ENCODE measurements around the gene PRPF19. TPM values are rescaled to one million over a fixed set of nuclear protein-coding genes. Genes with fewer than 3 reads are reported as not detected.

PRPF19 gene
- polyA plus RNA-seq, 3 donors: 134 to 141 (median 141) TPM

DNA sequence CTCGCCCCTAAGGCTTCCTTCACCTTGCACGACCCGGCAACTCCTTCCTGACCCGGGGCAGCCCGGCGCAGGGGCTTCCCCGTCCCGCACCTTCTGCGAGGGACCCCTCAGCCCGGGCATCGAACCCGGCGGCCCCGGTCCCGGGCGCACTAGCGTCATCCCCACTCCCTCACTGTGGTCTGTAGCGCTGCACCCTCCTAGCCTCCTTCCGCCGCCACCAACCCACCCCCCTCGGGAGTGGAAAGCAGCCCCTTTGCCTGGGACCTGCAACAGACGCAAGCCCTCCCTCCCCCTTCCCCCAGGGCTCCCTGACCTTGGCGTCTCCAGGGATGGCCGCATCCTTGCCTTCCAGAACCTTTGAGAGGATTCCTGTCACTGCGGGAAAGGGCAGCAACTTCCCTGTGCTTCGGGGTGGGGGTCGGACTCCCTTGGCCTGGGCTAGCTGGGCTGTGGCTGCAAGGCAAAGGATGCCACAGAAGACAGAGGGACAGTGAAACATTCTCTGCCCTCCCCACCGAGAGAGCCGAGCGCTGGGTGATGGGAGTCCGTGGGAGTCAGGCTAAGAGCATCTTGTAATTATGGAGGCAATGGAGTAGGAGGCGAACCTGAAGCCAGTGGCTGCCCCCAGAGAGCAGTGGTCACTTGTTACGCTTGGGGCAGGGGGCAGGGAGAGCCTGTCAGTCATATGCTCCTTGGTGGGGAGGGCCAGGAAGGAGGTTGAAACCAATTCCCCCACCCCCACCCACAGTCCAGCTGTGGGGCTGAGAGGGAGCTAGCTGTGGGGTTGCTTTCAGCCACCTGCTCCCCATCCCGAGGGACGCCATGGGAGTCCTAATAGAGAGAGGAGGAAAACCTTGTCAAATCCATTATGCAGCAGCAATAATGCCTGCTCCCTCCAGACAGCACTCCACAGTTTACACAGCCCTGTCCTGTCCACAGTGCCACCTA is 18.8 kb upstream of the PRPF19 start:
- no peak for DNase-seq

DNA sequence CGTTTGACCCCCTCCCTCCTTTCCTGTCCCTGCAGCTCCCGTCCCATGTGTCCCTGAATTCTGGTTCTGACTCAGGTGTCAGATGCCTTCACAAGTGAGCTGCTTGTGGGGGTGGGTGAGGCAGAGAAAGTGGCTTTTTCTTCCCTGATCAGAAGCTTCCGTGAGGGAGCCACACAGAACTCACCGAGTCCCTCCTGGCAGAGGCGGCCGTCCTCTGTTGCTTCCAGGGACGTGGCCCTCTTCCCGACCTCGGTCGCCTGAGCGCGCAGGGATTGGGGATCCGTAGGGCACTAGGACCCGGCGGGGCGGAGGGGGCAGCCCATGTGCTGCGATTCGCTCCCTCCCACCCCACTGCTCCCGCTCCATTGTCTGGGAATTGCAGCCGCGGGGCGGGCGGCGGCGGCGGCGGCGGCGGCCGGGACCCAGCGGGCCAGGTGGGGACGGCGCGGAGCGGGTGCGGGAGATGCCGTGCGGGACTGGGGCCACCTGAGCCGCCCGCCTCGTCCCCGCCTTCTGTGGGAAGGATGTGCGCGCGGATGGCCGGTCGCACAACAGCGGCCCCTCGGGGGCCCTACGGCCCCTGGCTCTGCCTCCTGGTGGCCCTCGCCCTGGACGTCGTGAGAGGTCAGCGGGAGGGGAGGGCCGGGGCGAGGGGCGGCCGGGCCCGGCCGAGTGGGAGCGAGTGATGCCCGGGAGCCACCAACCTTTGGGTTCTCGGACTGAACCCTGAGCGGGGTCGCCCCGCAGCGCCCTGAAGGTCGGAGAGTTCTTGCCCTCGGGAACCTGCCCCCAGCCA is 17.9 kb upstream of the PRPF19 start, which contains the start of gene TMEM132A:
TSS of gene TMEM132A (plus strand) at position 351 of the 796 bp plus-strand sequence. CDS start at position 525, 174 bp downstream.
- DNase-seq: peak; percentile 72

DNA sequence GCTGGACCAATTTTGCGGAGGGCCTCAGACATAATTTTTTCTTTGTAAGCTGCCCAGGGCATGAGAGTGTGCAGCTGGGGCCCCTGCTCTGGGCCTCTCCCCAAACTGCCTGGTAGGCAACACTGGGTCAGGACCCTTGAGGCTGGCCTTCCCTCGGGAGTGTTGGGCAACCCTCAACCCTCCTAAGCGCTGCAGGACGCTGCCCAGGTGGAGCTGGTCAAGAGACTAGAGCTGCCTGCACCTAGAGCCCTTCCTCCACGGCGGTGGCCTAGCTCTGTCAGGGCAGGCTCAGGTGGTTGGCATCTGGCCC is 17.4 kb upstream of the PRPF19 start:
- no peak for DNase-seq

DNA sequence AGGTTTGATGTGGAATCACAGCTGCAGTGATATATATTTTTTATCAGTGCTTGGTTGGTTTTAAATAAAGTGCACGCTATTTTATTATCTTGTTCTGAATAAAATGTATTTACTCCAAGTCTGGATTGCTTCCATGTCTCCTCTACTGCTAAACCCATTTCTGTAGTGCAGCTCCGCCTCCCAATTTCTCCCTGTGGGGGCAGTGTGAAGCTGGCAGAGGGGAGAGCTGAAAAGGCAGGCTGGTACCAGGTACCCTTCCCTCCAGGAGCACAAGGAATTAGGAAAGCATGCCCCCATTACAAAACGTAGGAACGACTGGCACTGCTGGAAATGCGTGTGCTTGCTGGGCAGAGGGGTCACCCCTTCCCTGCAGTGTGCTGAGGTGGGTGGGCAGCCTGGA is 16.9 kb upstream of the PRPF19 start:
- DNase-seq: no peak

DNA sequence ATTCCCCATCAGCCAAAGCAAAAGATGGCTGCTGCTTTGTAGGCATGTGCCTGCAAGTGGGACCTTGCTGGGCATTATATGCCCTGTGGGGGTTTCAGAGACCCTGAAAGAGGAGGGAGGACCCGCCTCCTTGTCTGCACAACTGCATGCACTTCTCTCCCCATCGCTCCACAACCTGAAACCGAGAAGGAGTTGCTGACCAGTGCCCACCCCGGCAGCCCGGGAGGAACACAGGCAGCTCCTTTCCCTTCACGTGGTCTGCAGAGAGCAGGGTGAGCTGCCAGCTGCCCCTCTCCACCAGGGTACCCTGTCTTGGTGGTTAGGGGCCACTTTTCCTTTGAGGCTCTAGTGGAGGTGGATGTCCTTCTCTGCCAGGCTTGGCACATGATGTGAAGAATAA is 16.5 kb upstream of the PRPF19 start:
- DNase-seq: no peak

DNA sequence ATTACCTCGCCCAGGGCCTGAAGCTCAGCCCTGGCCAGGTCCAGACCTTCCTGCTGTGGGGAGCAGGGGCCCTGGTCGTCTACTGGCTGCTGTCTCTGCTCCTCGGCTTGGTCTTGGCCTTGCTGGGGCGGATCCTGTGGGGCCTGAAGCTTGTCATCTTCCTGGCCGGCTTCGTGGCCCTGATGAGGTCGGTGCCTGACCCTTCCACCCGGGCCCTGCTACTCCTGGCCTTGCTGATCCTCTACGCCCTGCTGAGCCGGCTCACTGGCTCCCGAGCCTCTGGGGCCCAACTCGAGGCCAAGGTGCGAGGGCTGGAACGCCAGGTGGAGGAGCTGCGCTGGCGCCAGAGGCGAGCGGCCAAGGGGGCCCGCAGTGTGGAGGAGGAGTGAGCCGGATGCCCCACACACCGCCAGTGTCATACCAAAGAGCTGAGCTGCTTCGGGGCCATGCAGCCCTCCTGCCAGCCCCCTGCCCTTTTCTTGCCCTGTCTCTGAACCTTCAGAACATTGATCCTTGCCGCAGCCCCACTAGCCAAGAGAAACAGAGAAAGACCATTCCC is 15.5 kb upstream of the PRPF19 start:
- no peak for DNase-seq

DNA sequence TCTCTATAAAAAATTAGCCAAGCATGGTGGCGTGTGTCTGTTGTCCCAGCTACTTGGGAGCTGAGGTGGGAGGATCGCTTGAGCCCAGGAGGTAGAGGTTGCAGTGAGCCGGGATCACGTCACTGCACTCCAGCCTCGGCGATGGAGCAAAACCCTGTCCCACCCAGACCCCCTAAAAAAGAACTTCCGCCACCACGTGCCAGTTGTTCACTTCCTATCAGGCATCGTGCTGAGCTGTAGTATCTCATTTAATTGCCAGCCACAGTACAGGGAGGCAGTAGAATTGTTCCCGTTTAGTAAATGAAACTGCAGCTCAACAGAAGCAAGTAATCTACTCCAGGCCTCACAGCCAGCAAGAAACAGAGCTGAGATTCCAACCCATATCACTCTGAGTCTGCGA is 14.9 kb upstream of the PRPF19 start:
- DNase-seq: no peak

DNA sequence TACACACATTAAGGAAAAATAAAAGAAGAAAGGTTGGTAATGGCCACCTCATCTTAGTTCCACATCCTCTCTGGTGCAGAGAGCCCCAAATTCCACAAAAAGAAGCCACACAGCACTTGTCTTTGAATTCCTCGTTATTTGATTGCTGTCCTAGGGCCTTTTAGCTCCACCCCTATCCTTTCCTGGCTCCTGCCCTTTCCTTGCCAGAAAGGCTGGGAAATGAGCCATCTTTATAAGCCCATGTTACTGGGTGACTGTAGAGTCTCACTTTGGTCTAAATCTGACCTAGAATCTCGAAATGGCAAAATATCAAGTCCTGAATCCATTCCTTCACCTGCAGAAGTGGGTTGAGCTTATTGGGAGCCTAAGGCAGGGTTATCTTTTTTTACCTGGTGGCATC is 13.6 kb upstream of the PRPF19 start:
- no peak for DNase-seq

DNA sequence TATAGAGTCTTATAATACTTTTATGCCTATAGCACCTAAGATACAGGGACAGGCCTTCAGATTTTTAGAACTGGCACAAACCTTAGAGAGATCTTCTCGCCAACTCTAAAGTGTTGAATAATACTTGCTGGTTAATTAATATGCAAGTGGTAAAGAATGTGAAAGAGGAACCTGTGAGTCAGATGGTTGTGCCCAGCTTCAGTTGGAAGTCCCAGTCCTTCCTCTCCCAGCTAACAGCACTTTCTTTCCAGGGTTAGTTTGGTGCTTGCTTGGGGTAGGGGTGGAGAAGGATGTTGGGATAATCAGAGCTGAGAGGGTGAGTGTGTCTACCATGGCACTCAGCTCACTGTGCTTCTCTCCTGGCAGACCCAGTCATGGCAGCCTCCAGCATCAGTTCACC is 12.9 kb upstream of the PRPF19 start:
- DNase-seq: no peak

DNA sequence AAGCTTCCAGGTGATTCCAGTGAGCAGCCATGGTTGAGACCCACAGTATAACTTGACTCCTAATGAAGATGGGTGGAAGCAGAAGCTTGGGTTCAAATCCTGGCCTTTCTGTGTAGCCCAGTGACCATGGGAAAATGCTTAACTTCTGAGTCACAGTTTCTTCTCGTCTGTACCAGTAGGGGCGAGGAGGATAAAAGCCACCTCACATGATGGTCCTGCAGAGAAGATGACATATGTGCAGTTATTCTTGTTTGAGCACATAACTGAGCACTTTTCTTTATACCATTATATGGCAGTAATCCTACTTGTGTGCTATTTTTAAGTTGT is 12.5 kb upstream of the PRPF19 start:
- DNase-seq: no peak

DNA sequence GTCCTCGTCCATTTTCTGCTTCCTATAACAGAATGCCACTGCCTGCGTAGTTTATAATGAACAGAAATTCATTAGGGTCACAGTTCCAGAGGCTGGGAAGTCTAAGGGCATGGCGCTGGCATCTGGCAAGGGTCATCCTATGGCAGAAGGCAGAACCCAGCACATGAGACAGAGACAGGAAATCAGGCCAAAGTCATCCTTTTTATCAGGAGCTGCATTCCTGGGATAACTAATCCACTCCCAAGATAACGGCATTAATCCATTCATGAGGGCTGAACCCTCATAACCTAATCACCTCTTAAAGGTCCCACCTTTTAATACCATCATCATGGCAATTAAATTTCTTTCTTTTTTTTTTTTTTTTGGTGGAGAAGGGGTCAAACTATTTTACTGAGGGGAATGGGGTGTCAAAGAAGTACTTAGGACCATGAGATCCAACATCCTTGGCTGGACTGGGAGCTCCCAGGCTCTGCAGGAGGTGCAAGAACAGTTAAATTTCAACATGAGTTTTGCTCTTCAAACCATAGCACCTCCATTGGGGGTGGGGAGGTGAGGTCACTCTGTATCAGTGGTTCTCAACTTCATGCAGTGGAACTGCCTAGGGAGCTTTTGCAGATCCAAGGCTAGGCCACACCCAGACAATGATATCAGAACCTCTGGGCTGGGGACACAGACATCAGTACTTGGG is 12.0 kb upstream of the PRPF19 start:
- DNase-seq: no peak

DNA sequence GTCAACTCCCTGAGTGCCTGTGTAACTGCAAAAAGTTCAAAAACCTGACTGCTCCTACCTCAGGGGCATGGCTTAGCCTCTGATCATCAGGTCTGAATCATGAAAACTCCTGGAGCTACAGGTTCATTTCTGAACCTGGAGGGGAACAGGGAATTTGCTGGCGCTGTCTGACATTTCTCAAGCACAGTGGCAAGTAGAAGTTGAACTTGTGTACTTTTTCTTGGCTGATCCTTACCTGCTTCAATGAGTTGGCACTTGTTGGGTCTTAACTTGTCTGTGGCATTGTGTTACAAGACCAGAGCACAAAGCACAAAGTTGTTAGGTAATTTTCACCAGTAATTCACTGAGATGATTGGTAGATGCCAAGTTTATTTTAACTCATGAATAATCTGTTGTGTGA is 10.9 kb upstream of the PRPF19 start:
- no peak for DNase-seq

DNA sequence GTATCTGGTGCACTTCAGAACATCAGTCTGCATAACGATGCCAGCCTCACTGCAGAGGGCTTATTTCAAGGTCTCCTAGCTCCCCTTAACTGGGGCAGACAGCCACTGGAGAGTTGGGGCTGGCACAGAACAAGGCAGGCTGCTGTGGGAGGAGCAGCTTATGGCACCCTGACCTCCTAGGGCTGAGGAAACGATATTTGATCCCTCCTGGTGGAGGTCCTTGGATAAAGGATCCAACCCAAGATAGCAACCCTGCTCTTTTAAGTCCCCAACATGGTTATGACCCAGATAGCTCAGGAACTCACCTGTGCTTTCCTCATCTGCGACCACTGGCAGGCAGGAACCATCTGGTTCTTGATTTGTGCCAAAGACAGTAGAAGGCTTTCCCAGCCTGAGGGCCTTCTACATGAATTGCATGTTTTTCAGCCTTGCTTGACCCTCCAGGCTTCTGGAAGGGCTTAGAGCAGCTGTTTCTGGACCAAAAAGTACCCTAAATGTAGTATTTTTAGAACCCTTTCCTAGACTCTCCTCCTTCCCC is 10.4 kb upstream of the PRPF19 start:
- no peak for DNase-seq

DNA sequence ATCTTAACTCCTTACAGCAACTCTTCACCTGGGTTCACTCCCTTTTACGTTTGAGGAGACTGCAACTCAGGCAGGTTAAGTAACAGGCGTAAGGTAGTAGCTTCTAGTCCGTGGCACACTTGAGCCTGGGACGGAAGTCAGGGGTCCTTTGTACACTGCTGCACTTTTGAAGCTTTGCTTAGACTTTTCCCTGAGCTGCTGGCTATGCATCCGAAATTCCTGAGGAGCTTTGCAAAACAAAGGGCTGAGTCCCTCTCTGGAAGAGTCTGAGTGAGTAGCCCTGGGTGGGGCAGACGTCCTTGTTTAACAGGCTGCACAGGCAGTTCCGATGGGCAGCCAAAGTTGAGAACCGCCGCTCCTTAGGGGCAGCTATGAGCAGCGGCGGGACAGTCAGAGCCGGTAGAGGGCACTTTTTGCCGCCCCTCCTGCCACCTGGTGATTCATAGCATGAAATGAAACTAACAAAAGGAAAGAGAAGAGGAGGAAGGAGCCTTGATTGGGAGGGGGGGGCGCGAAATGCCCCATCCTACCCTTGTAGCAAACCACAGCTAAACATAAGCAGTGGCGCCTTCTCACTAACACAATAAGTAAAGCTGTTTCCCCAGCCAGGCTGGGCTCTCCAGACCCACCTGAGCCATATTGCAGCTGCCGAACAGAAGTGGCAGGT is 9.0 kb upstream of the PRPF19 start:
- no peak for DNase-seq

DNA sequence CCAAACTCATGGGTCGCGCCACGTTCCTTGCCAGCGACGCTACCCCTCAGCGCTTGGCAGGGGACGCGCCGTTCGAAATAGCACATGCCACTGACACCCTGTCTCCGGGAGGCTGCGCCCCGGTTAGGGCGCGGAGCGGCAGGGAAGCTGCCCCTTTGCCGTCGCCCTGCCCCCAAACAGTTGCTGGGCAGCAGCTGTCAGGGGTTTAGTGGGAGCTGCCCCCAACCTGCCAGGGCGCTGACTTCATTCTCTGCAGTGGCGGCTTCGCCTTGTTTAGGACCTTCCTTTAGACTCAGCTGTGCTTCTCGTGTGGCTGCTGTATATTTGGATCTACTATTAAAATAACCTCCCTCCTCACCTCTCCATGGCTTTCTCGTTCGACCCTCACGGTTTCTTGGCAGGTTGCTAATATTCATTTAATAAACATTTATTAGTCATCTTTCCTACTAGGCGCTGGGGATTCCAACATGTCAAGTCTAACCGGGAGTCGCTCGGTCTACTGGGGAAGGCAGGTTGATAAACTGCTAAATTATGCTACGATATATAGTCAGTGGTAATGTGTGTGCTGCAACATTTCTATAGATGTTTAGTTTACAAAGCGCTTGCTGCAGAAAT is 8.4 kb upstream of the PRPF19 start:
- no peak for DNase-seq

DNA sequence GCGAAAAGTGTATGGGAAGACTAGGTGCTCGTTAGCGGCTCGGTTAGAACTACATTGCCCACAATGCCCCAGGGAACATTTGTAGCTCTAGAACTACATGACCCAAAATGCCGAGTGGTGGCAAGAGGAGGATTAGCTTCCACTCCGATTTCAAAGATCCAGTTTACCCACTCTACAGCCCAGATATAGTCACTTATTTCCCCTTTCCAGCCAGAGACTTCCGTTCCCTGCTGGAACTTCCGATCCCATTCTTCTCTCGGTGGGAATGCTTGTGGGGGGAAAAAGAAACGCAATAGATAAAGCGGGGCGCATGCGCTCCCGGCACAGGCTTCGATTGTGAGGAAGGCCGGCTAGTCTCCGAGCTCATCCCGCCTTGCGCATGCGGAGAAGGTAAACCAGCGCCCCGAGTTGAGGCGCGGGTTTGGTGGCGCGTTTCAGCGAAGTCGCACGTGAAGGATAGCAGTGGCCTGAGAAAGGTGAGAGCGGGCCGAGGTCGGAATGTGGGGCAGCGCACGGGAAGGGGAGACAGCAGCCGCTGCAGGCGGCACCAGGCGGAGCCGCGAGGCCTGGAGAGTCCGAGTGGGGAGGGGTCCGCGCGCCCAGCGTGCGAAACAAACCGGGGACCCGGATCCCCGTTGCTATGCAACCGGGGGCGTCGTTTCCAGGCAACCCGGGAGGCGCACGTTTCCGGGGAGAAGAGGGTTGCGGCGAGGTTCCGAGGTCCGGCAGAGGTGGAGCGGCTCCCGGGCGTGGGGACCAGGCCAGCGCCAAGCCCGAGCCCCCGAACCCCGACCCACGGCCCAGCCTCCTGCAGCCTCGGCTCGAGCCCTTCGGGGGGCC is 7.6 kb upstream of the PRPF19 start, which contains the start of gene TMEM109:
TSS of gene TMEM109 (plus strand) at position 366 of the 840 bp plus-strand sequence. CDS start 5,536 bp downstream, outside the sequence.
- DNase-seq: peak; percentile 88

DNA sequence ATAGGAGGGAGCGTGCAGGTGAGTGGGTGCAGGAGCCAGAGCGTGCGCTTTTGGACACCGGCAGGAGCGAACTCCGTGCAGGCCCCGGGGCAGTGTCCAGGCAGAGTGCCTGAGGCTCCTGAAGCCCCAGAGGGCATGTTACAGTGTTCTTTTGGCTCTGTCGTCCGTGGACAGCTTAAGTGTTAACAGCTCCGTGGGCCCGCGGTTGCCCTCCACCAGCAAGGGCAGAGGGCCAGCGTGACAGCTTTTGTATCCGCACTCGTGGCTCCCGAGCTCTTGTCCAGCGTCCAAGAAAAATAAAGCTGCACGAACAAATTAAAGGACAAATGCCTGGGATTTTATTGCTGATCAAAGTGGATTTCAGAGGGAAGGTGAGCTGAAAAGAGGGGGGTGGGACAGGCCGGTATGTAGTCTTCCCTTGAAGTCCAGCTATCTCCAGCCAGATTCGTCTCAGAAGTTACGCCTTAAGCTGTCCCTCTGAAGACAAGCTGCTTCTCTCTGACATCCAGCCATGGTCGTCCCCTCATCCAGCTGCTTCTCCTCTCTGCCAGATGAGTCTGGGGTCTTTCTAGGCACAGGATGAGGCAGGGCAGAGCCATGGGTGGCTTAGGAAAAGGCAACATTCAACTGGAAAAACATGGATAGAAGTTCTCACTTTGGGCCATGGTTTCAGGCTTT is 6.6 kb upstream of the PRPF19 start:
- no peak for DNase-seq

DNA sequence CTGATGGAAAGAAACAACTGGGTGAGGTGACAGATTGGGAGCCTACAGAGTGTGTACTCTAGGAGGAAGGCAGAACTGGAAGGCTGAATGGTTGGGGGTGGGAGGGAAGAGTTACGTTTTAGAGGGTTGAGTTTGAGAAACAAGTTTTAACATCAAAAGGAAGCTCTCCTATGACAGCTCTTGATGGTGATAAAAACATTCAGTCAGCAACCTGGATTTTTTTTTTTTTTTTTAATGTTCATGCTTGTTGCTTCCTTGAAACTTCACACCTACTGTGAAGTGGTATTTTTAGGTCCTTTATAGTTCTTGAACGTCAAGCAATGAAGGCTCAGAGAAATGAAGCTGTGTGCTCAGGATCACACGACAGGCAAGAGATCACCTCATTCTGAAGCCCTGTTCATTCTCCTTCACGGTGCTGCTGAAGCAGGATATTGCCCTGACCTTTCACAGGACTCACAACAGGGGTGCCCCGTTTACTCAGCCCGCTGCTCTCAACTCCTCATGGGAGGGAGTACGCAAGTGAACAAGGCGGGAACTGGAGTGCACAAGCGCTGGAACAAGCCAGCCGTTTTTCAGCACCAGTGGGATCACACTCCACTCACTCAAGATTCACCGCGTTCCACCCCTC is 6.0 kb upstream of the PRPF19 start:
- no peak for DNase-seq
